ENCODE results near the gene RNU11.
"Not testable (repeated sequence)": the region's sequence is repeated elsewhere in the genome, so short reads cannot be mapped to it uniquely, and the experiment has no call there.

RNU11 gene

GRCh38 chr1:28648474-28649198 lies at the start of gene RNU11:
Gene RNU11 (plus strand): TSS chr1:28648600.
- DNase-seq (ENCODE audit: low spot score), result peak; percentile 75

GRCh38 chr1:28601696-28602095 lies 46.7 kb upstream of the RNU11 start:
- DNase-seq (ENCODE audit: low spot score), result no peak

DNA sequence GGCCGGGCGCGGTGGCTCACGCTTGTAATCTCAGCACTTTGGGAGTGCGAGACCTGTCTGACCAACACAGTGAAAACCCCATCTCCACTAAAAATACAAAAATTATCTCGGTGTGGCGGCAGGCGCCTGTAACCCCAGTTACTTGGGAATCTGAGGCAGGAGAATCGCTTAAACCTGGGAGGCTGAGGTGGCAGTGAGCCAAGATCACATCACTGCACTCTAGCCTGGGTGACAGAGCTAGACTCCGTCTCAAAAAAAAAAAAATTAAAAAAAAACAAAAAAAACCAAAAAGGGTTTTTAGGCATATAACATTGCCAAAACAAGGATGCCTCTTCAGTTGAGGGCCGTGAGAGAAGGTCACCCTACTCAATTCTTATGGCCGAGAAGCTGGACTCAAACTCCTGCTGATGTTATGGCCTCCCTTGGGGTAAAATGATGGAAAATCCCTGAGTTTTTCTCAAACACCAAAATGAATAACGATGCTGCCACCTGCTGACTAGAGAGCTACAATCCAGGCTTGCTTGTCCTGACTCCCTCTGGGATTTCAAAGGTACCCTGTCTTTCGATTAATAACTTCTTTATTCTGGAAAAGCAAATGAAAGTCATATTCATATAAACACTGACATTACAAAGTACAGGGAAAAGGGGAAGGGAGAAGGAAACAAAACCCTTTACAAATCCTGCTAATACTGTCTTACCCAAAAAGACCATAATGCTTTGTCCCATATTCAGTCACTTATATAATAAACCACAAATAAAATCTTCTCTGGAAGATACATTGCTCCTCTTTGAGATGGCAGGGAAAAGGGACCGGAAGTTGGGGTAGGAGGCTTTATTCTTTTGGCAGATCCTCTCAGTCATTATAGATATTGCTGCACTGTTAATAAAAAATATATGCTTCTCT lies 45.6 kb upstream of the RNU11 start:
- peak; percentile 65 for DNase-seq (ENCODE audit: low spot score)

DNA sequence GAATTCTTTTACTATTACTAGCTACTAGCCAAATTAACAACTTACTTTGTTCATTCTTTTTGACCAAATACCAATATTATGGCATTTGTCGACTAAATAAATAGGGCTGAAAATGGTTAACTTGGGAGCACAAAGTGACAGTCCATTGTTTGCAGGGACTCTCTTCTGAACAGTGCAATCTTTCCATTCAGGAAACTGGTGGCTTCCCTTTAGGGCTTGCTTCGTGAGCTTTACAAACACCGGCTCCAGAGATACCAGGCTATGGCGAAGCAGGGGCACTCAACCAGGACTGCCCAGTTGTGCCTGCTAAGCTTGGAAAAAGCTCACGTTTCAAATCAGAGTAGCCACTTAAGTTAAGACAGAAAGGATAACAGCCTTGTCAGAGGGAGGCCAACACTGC lies 44.0 kb upstream of the RNU11 start:
- DNase-seq (ENCODE audit: low spot score), result no peak

- DNase-seq (ENCODE audit: low spot score), result no peak
These were observed 43.4 kb upstream of the RNU11 start for GRCh38 chr1:28604962-28605361.

DNA sequence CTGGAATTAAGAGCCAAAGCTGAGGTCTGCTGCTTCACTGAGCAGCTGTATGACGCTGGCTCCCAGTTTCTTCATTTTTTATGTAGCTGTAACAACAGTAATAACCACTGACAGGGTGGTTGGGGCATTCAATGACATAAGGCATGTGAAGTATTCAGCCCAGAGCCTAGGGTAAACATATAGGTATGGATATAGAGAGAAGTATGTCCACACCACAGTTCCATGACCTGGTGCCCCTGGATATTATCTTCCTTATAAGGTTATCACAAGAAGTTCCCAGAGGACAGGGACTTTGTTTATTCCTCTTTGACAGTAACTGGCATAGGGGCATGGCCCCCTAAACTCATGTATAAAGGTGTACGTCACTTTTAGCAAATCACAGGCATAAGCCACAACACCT lies 41.6 kb upstream of the RNU11 start:
- DNase-seq (ENCODE audit: low spot score), result no peak

GRCh38 chr1:28613175-28613574 lies 35.2 kb upstream of the RNU11 start:
- no peak for DNase-seq (ENCODE audit: low spot score)

GRCh38 chr1:28631713-28632112 lies 16.7 kb upstream of the RNU11 start:
- no peak for DNase-seq (ENCODE audit: low spot score)

- no peak for DNase-seq (ENCODE audit: low spot score)
These were observed 15.8 kb upstream of the RNU11 start for GRCh38 chr1:28632560-28632959.

GRCh38 chr1:28640766-28641165 lies 7.6 kb upstream of the RNU11 start:
- DNase-seq (ENCODE audit: low spot score), result no peak

GRCh38 chr1:28642056-28642846 lies 6.1 kb upstream of the RNU11 start:
- DNase-seq (ENCODE audit: low spot score), result peak; percentile 45

DNA sequence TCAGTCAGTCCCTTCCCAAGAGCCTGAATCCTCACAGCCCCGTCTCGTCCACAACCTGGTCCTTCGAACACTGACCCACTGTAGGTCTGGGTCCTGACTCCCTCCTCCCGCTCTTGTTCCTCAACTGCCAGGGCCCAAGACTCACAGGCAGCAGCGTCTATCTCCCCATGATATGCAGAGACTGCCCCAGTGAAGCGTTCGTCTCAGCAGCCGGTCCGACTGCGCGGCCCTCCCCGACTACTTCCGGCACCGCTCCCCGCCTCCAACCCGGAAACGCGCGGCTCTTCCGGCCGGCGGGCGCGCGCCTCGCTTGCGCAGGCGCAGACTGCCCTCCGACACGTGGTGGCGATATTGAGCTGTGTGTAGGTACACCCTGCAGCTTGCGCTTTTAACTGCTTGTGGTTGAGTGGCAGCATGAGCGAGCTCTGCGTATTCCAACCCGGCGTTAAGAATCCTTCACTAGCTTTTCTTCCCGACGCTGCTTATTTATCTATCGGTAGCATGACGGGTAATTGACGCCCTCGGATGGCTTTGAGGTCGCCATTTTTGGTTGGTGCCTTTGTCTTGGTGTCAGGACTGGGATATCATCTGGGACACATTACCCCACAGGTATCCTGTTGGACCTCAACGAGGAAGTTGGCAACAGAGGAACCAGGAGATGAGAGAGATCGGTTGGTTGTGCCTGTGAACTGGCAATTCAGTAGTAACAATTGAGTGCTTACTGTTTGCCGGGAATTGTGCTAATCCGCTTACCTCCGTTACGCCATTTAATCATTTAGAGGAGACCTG lies 5.4 kb upstream of the RNU11 start, which contains the start of gene TAF12:
TSS of gene TAF12 (minus strand) at position 221 of the 789 bp plus-strand sequence. CDS start 20,986 bp downstream, outside the sequence.
- DNase-seq (ENCODE audit: low spot score), result peak; percentile 94

DNA sequence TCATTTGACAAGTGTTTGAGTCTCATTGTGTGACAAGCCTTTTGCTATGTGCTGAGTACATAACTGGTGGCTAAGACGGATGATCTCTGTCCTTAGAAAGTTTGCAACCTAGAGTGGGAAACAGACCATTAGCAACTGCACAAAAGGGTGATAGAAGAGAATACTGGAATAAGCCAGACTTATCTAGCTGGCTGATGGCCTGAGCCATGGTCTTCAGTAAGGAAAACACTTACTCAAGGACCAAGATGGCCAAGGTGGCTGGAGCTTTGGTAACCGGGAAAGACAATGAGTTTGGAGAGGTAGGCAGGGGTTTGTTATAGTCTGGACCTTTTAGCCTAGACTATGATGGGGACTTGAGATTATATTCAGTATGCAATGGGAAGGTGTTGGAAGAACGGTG lies 3.9 kb upstream of the RNU11 start:
- no peak for DNase-seq (ENCODE audit: low spot score)

DNA sequence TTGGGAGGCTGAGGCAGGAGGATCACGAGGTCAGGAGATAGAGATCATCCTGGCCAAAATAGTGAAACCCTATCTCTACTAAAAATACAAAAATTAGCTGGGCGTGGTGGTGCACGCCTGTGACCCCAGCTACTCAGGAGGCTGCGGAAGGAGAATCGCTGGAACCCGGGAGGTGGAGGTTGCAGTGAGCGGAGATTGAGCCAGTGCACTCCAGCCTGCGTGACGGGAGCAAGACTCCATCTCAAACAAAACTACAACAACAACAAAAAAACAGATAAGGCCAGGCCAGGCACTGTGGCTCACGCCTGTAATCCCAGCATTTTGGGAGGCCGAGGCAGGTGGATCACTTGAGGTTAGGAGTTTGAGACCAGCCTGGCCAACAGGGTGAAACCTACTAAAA lies 3.0 kb upstream of the RNU11 start:
- not testable (repeated sequence) for DNase-seq (ENCODE audit: low spot score)

DNA sequence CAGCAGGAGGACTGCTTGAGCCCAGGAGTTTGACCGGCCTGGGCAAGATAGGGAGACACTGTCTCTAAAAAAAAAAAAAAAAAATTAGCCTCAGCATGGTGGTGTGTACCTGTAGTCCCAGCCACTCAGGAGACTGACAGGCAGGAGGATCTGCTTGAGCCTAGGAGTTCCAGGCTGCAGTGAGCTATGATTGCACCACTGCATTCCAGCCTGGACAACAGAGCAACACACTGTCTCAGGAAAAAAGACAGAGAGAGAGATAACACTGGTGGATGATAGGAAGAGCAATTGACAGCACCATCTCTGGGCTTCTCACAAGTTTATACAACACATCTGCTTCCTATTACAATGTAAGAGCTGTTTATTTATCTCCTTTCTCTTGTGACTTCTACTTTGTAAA lies 2.4 kb upstream of the RNU11 start:
- no peak for DNase-seq (ENCODE audit: low spot score)

GRCh38 chr1:28648008-28648473 lies 359 bp upstream of the RNU11 start:
- peak; percentile 88 for DNase-seq (ENCODE audit: low spot score)

DNA sequence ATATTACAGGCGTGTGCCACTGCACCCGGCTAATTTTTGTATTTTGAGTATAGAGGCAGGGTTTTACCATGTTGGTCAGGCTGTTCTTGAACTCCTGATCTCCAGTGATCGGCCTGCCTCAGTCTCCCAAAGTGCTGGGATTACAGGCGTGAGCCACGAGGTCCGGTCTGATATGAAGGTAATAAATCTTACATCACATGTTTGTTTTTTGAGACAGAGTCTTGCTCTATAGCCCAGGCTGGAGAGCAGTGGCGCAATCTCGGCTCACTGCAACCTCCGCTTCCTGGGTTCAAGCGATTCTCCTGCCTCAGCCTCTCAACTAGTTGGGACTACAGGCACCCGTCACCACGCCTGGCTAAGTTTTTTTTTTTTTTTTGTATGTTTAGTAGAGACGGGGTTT lies 4.7 kb downstream of the RNU11 start:
- DNase-seq (ENCODE audit: low spot score), result not testable (repeated sequence)

GRCh38 chr1:28653870-28654269 lies 5.5 kb downstream of the RNU11 start:
- not testable (repeated sequence) for DNase-seq (ENCODE audit: low spot score)

GRCh38 chr1:28655448-28656311 lies 7.3 kb downstream of the RNU11 start:
- DNase-seq (ENCODE audit: low spot score), result not testable (repeated sequence)

GRCh38 chr1:28656335-28656734 lies 7.9 kb downstream of the RNU11 start:
- no peak for DNase-seq (ENCODE audit: low spot score)

Data from iPS-NIHi11 (cell line).